DOHH2 (cell line): Measurements from ENCODE around the gene CCDC170.

Experiments used
- H3F3A ChIP-seq: fragments of 200-600 bp; sonication (generic), shearing (Covaris generic); 2 replicates; pipeline ENCODE4 v1.6.0; 2016; ENCODE audit warnings: antibody characterized with exemption, mild to moderate bottlenecking; ENCODE audit not compliant: control insufficient read depth, insufficient read depth
- H3K27ac ChIP-seq: fragments of 200-600 bp; sonication (generic); 2 replicates; pipeline ENCODE4 v1.5.1; 2014; ENCODE audit warnings: low read depth, mild to moderate bottlenecking, low read length, moderate library complexity
- H3K27me3 ChIP-seq: fragments of 200-600 bp; sonication (generic); 2 replicates; pipeline ENCODE4 v1.6.1; 2014; ENCODE audit warnings: mild to moderate bottlenecking, low read length, mixed read lengths; ENCODE audit not compliant: control insufficient read depth
- H3K36me3 ChIP-seq: fragments of 200-600 bp; sonication (generic); 2 replicates; pipeline ENCODE4 v1.6.1; 2014; ENCODE audit warnings: mild to moderate bottlenecking, low read length, moderate library complexity, mixed read lengths; ENCODE audit not compliant: control insufficient read depth
- H3K4me1 ChIP-seq: fragments of 200-600 bp; sonication (generic); 2 replicates; pipeline ENCODE4 v1.6.1; 2014; ENCODE audit warnings: mild to moderate bottlenecking, low read length, mixed read lengths; ENCODE audit not compliant: control insufficient read depth
- H3K4me2 ChIP-seq: fragments of 200-600 bp; sonication (generic); 2 replicates; pipeline ENCODE4 v1.6.0; 2014; ENCODE audit warnings: mild to moderate bottlenecking, low read length, moderate library complexity
- H3K4me3 ChIP-seq: fragments of 200-600 bp; sonication (generic); 2 replicates; pipeline ENCODE4 v1.5.1; 2014; ENCODE audit warnings: mild to moderate bottlenecking, low read length, mixed read lengths
- H3K79me2 ChIP-seq: fragments of 200-600 bp; sonication (generic); 2 replicates; pipeline ENCODE4 v1.6.1; 2014; ENCODE audit warnings: mild to moderate bottlenecking, low read length, mixed read lengths; ENCODE audit not compliant: control insufficient read depth
- H3K9me2 ChIP-seq: fragments of 200-600 bp; sonication (generic); replicated peaks from 2 replicates; pipeline ENCODE4 v1.6.1; 2014; ENCODE audit warnings: mild to moderate bottlenecking, low read length, mixed read lengths; ENCODE audit not compliant: control insufficient read depth
- H3K9me3 ChIP-seq: fragments of 200-600 bp; sonication (generic); 2 replicates; pipeline ENCODE4 v1.6.1; 2014; ENCODE audit warnings: antibody characterized with exemption, low read length, mixed read lengths; ENCODE audit not compliant: control insufficient read depth, insufficient read depth
- H4K20me1 ChIP-seq: fragments of 200-600 bp; sonication (generic); 2 replicates; pipeline ENCODE4 v1.6.0; 2014; ENCODE audit warnings: low read depth, mild to moderate bottlenecking, antibody characterized with exemption, low read length, moderate library complexity; ENCODE audit not compliant: control insufficient read depth, insufficient read depth
- EZH2phosphoT487 ChIP-seq: fragments of 200-600 bp; sonication (generic); IDR thresholded peaks from 2 replicates; pipeline ENCODE4 v1.6.1; 2017; ENCODE audit warnings: borderline replicate concordance, mild to moderate bottlenecking, antibody characterized with exemption, low read length, moderate library complexity, mixed read lengths
- TF ChIP-seq, protein P1 (sequence below): fragments of 200-600 bp; sonication (generic); IDR thresholded peaks from one replicate; pipeline ENCODE4 v1.5.1; 2014; ENCODE audit warnings: antibody characterized with exemption, mild to moderate bottlenecking, low read depth, low read length; ENCODE audit not compliant: poor library complexity, severe bottlenecking

Gene CCDC170

DNA sequence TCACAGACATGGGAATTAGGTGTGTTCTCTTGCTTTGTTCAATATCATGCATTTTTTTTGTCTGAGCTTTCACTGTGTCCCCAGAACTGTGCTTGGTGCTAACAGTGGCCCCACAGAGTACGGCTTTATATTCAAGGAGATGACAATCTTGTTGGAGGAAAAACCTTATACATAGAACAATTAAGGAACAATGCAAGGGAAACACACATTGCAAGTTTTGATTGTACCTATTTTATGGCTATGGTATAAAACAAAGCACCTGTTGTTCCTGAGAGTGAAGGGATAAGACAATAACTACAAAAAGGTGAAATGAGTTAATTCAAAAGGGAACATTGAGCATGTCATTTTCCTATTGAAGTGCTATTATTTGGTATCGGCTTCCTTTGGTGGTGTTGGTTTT is 169.7 kb downstream of the CCDC170 start:
- TF ChIP-seq, protein P1, sequence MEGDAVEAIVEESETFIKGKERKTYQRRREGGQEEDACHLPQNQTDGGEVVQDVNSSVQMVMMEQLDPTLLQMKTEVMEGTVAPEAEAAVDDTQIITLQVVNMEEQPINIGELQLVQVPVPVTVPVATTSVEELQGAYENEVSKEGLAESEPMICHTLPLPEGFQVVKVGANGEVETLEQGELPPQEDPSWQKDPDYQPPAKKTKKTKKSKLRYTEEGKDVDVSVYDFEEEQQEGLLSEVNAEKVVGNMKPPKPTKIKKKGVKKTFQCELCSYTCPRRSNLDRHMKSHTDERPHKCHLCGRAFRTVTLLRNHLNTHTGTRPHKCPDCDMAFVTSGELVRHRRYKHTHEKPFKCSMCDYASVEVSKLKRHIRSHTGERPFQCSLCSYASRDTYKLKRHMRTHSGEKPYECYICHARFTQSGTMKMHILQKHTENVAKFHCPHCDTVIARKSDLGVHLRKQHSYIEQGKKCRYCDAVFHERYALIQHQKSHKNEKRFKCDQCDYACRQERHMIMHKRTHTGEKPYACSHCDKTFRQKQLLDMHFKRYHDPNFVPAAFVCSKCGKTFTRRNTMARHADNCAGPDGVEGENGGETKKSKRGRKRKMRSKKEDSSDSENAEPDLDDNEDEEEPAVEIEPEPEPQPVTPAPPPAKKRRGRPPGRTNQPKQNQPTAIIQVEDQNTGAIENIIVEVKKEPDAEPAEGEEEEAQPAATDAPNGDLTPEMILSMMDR, result no peak
- TF ChIP-seq EZH2phosphoT487, result no peak
- Histone ChIP-seq H3K9me3 (no peaks in the 10 kb centered on the region), H3K27ac (no peak overlapping the region), H3K36me3 (no peaks in the 10 kb centered on the region), H3K79me2 (no peaks in the 10 kb centered on the region), H3K4me3 (no peak overlapping the region), H3F3A (no peaks in the 10 kb centered on the region), H3K4me2 (no peak overlapping the region), H3K4me1 (no peaks in the 10 kb centered on the region), H3K9me2 (no peaks in the 10 kb centered on the region), H4K20me1 (no peaks in the 10 kb centered on the region), H3K27me3 (peaks cover 11% of the 10 kb centered on the region; the same call in 1 of the 2 replicates)

DNA sequence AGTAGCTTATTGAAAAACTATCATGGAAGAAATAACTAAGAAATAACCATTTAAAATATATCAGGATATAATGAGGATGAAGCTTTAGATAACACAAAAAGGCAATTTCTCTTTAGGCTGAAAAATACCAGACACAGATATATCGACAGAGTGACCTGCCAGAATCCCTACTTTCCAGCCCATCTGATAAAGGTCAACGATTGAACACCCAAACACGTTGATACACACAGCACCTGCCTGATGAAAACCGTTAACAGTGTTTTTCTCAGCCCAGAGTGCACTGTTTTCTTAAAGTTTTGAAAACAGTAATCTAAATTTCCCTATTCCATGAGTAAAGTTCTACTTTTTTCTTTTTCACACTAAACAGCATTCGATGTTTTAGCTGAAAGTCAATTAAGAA is 170.6 kb downstream of the CCDC170 start:
- Histone ChIP-seq H3F3A (no peaks in the 10 kb centered on the region), H3K36me3 (no peaks in the 10 kb centered on the region), H3K9me2 (no peaks in the 10 kb centered on the region)

DNA sequence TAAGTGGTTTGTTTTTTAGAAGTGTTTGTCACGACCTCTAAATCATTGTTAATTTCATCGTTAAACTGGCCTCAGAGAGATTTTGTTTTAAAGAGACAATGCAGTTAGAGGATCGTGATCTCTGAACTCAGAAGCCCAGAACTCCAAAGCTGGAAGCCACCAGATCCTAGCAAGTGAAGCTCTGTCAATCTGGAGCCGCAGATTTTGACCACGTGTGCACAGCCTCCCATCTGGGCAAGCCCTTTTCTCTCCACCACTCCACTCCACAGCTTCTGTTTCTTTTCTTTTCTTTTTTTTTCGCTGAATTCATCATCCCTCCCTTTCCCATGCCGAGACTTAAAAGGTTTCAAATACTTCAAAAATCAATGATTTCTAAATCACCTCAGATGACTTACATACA is 171.5 kb downstream of the CCDC170 start:
- Histone ChIP-seq H3K36me3 (no peaks in the 10 kb centered on the region), H3K27ac (no peak overlapping the region), H3K4me1 (no peaks in the 10 kb centered on the region), H3K9me3 (no peaks in the 10 kb centered on the region), H3F3A (no peaks in the 10 kb centered on the region), H3K27me3 (peaks cover 8% of the 10 kb centered on the region; the same call in 1 of the 2 replicates), H3K4me2 (no peak overlapping the region), H3K4me3 (no peak overlapping the region), H3K79me2 (no peaks in the 10 kb centered on the region), H4K20me1 (no peaks in the 10 kb centered on the region), H3K9me2 (no peaks in the 10 kb centered on the region)
- no peak for TF ChIP-seq EZH2phosphoT487
- TF ChIP-seq, protein P1, result no peak

More for the DNA sequence above, 170.6 kb downstream of the CCDC170 start:
- no peaks in the 10 kb centered on the region for H3K79me2 ChIP-seq
- peaks cover 11% of the 10 kb centered on the region; the same call in 1 of the 2 replicates for H3K27me3 ChIP-seq
- H3K4me2 ChIP-seq, result no peak overlapping the region
- no peaks in the 10 kb centered on the region for H4K20me1 ChIP-seq
- no peak overlapping the region for H3K27ac ChIP-seq
- no peak for TF ChIP-seq EZH2phosphoT487
- TF ChIP-seq, protein P1, result no peak
- H3K4me3 ChIP-seq, result no peak overlapping the region
- no peaks in the 10 kb centered on the region for H3K4me1 ChIP-seq
- H3K9me3 ChIP-seq, result no peaks in the 10 kb centered on the region

DNA sequence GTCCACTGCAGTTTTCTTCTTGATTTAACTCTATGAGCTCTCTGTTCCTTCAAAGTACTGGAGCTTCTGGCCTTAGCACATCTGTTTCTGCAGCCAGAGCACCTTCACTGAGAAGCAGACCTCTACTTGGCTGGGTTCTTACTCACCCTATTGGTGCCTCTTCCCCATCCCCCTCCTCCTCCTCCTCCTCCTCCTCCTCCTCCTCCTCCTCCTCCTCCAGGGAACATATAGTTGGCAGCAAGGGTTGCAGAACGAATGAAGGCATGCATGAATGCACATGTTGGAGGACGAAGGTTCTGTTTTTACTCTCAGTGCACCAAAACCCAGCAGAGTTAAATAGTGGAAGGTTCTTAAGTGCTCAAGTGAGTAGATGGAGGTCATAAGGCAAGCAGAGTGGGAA is 172.7 kb downstream of the CCDC170 start:
- no peaks in the 10 kb centered on the region for H3K4me1 ChIP-seq
- no peak overlapping the region for H3K27ac ChIP-seq
- TF ChIP-seq, protein P1, result no peak
- no peak for TF ChIP-seq EZH2phosphoT487
- no peak overlapping the region for H3K4me2 ChIP-seq
- H3K79me2 ChIP-seq, result no peaks in the 10 kb centered on the region
- no peaks in the 10 kb centered on the region for H4K20me1 ChIP-seq
- no peaks in the 10 kb centered on the region for H3K9me2 ChIP-seq
- no peaks in the 10 kb centered on the region for H3F3A ChIP-seq
- H3K9me3 ChIP-seq, result no peaks in the 10 kb centered on the region
- H3K4me3 ChIP-seq, result no peak overlapping the region
- no peaks in the 10 kb centered on the region for H3K36me3 ChIP-seq
- peaks cover 8% of the 10 kb centered on the region; the same call in 1 of the 2 replicates for H3K27me3 ChIP-seq
